HG02759 (cell line): ENCODE measurements around the gene MGAT4D.
"Not testable (repeated sequence)": the region's sequence is repeated elsewhere in the genome, so short reads cannot be mapped to it uniquely, and the experiment has no call there.

ENCODE experiments used
- ATAC-seq: cut with Tn5 transposase; IDR thresholded peaks from one replicate; pipeline ENCODE4 v1.9.1; 2021; ENCODE audit warnings: mild to moderate bottlenecking, moderate library complexity; ENCODE audit not compliant: unreplicated experiment

The MGAT4D gene

DNA sequence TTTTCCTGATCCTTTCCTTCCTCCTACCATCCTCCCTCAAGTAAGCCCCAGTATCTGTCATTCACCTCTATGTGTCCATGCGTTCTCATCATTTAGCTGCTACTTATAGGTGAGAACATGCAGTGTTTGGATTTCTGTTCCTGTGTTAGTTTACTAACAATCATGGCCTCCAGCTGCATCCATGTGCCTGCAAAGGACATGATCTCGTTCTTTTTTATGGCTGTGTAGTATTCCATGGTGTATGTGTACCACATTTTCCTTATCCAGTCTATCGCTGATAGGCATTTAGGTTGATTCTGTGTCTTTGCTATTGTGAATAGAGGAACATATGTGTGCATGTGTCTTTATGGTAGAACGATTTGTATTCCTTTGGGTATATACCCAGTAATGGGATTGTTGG, 53.7 kb downstream of the MGAT4D start:
- ATAC-seq, result not testable (repeated sequence)

GRCh38 chr4:140439644-140440142, 58.4 kb downstream of the MGAT4D start:
- ATAC-seq, result no peak

DNA sequence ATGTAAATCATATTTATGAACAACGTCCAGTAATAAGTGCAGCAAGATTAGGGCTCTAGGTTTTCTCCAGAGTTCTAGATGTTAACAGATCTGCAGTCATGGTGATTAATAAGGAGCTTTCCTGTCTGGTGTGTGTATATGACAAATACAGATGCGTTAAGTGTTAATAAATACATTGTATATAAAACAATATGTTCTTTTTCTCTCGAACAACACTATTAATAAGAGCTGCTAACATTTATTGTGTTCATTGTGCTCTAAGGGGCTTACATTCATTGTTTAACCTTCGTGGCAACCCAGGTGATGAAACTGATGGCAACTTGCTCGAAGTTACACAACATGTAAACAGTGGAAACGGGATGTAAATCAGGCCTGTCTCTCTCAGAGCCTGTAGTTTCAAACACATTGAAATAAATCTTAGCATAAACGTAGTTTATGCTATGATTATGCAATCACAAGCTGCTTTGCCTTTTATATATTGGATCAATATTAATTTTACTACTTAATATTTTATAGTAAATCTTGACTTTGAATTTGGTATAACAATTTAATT, 70.1 kb downstream of the MGAT4D start:
- ATAC-seq, result no peak

DNA sequence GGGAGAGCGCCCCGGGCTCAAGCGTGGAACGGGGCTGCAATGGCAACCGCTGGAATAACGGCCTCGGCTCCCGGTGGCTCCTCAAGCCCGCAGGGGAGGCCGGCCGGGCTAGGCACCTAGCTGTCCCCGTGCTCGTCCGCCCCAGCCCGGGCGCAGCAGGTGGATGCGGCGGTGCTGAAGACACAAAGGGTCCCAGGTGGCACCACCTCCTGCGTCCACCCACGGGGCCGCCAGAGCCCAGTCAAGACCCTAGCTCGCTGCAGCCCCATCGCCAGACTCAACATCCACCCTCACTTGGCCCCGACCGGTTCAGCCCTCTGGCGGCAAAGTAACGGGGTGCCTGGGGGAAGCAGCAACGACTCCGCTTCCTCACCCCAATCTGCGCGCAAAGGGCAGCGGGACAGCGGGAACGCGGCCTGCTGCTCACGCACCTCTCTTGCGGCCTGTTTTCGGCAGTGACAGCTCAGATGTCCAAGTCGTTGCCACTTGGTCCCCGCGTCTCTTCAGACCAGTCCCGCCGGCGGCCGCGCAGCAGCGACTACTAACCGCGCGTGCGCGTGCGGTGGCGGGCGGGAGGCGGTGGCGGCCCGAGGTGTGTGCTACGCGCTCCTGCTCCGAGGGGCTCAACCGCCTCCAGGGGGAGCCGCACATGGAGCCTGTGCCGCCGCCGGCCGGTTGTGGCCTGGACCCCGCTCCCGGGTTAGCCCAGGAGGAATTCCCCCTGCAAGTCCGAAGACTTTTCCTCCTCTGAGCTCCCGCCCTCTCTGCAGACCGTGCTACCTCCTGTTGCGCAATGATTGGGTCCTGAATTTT, 70.8 kb downstream of the MGAT4D start, which contains the start of gene CLGN:
Gene CLGN, minus strand, starts transcription at position 543 of the 813 bp plus-strand sequence. CDS start 14,570 bp downstream, outside the sequence.
- ATAC-seq, result peak; percentile 94

GRCh38 chr4:140426610-140427105, 71.4 kb downstream of the MGAT4D start:
- peak; percentile 24 for ATAC-seq

DNA sequence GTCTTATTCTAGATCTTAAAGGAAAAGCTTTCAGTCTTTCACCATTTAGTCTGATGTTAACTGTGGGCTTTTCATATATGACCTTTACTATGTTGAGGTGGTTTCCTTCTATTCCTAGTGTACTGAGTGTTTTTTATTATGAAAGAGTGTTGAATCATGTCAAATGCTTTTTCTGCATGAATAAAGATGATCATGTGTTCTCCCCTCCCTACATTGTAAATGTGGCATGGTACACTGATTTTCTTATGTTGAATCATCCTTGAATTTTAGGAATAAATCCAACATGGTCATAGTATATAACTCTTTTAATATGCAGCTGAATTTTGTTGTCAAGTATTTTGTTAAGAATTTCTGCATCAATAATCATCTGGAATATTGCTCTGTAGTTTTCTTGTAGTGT, 75.0 kb downstream of the MGAT4D start:
- ATAC-seq, result no peak

- ATAC-seq, result not testable (repeated sequence)
Measured at GRCh38 chr4:140413130-140413969, 84.7 kb downstream of the MGAT4D start.

GRCh38 chr4:140408974-140409373, 89.1 kb downstream of the MGAT4D start:
- no peak for ATAC-seq

GRCh38 chr4:140406292-140406691, 91.8 kb downstream of the MGAT4D start:
- no peak for ATAC-seq

GRCh38 chr4:140400111-140400510, 98.0 kb downstream of the MGAT4D start:
- ATAC-seq, result no peak

GRCh38 chr4:140395668-140396067, 102.4 kb downstream of the MGAT4D start:
- no peak for ATAC-seq
